Measurements from ENCODE around the gene GAB2.
"Not testable (repeated sequence)": the region's sequence is repeated elsewhere in the genome, so short reads cannot be mapped to it uniquely, and the experiment has no call there.

Gene GAB2

DNA sequence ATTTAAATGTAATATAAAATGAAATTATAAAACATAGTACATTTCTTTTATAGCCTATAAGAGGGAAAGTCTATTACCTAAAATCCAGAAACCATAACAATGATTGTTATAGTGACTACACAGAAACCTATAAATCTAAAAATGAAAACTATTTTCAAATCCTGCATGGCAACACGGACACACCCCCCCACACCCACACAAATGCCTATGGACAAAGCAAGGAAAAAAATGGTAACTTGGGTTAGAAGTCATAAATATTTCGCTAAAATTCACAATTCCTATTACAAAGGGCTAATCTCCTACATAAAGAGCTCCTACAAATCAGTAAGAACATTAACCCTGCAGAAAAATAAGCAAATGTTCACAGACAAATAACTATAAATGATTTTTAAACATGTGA lies 56.4 kb downstream of the GAB2 start:
- no peak for DNase-seq

DNA sequence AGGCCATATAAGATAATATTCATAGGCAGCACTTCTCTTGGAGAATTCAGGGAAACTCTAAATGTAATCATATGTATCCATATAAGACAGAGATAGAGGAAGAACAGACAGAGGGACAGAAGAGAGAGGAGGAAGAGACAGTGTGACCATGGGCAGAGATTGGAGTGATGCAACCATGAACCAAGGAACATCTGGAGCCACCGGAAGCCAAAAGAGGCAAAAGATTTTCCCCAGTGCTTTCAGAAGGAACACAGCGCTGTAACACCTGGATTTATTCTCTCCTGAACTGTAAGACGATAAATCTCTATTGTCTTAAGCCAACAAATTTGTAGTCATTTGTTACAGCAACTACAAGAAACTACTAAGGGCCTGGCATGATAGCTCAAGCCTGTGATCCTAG lies 57.7 kb downstream of the GAB2 start:
- no peak for DNase-seq

DNA sequence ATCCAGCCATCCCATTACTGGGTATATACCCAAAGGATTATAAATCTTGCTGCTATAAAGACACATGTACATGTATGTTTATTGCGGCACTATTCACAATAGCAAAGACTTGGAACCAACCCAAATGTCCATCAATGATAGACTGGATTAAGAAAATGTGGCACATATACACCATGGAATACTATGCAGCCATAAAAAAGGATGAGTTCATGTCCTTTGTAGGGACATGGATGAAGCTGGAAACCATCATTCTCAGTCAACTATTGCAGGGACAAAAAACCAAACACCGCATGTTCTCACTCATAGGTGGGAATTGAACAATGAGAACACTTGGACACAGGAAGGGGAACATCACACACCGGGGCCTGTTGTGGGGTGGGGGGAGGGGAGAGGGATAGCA lies 59.7 kb downstream of the GAB2 start:
- DNase-seq: not testable (repeated sequence)

DNA sequence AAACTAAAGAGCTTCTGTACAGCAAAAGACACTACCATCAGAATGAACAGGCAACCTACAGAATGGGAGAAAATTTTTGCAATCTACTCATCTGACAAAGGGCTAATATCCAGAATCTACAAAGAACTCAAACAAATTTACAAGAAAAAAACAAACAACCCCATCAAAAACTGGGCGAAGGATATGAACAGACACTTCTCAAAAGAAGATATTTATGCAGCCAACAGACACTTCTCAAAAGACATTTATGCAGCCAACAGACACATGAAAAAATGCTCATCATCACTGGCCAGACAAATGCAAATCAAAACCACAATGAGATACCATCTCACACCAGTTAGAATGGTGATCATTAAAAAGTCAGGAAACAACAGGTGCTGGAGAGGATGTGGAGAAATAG lies 60.2 kb downstream of the GAB2 start:
- DNase-seq: not testable (repeated sequence)

DNA sequence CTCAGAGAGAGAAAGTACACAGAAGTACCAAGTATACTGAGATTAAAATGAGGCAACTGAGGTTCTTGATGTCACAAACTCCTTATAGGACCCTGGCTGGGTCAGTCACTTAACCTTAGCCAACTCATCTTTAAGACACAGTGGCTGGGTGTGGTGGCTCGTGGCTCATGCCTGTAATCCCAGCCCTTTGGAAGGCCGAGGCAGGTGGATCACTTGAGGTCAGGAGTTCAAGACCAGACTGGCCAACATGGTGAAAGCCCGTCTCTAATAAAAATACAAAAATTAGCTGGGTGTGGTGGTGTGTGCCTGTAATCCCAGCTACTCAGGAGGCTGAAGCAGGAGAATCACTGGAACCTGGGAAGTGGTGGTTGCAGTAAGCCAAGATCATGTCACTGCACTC lies 61.9 kb downstream of the GAB2 start:
- DNase-seq: not testable (repeated sequence)

DNA sequence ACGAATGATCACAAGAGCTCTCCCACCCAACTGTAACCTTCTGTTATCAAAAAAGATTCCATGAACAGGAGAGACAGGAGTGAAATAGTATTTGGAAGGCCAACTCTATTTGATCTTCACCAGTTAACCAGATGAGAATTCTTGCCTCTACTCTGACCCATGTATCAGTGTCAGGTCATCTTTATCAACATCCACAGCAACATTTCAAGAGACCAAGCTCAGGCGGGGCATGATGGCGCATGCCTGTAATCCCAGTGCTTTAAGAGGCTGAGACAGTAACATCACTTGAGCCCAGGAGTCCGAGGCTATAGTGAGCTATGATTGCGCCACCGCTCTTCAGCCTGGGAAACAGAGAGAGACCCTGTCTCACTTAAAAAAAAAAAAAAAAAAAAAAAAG lies 62.3 kb downstream of the GAB2 start:
- DNase-seq: no peak

DNA sequence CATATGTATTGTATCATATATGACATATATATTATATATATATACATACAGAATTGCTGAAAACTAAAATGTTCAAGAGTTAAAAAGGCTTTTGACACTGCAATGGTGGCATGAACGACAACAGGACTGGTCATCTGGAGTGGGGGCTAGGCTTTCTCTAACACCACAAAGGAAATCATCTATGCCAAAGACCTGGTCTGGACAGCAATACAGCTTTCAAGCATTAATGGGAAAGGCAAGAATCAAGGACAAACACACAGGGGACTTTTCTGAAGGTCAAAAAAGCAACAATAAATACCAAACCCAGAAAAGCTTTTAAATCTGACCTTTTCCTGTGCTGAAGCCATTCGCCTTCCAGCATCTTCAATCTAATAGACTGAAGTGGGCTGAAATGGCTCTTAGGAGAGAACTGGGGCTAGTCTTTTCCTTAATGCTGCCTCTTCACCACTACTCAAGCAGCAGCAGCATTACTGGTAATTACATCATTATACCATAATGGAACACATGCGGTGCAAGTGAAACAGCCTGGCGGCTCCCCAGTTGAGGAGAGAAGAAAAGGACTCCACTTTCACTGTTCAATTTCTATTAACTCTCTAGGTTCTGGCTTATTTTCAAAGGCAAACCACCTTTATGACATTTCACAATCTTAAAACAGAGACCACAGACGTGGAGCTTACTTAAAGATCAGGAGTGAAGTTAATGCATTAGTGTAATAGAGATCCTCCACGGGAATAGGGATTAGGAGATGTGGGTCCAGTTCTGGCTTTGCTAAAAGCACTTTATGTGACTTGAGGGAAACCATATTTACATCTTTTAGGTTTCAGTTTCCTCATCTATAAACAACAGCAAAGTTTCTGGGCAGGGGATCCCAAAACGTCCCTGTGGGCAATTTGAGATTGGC lies 63.0 kb downstream of the GAB2 start:
- DNase-seq: no peak

DNA sequence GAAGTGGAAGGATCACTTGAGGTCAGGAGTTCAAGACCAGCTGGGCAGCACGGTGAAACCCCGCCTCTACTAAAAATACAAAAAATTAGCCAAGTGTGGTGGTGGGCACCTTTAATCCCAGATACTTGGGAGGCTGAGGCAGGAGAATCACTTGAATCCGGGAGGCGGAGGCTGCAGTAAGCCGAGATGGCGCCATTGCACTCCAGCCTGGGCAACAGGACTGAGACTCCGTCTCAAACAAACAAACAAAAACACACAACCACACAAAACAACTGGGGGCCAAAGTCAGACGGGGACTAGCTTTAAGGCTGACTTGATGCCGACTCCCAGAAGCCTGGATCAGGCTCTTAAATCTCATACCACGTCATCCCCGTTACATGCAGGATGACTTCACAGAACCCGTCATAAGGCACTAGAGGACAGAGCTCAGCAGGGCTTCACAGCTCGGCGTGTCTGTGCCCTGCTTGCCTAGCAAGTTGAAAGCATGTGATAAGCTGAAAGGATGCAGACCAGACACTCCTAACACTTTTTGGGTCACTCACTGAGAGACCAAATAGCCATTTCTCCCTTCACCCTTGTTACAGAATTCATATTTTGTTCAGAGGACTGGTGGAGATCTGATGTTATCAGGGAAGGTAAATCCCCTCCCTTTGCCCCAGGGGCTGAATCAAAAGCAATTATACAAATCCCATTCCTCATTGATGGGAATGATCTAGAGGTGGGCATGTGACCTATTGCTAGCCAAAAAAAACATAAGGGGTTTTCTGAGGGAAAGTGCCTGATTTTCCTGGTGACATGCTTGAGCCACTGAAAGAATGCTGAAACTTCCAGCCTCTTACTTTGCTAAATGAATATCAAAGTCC lies 65.4 kb downstream of the GAB2 start:
- DNase-seq: no peak

DNA sequence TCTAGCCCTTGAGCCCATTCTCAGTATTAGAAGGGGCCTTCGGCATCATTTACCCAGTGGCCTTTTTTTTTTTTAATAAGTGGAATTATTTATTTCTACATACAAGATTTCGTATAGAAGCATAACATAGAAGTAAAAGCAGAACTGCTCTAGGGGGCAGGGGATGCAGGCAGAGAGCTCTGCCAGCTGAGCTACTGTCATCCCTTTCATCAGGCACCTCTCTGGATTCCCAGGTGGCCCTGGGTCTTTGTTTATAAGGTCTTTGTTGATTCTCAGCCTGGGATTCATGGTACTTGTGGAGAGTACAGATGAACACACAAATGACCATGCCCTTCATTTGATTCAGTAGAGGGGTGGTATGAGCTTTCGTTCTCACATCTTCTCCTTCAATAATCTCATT lies 66.4 kb downstream of the GAB2 start:
- DNase-seq: no peak

DNA sequence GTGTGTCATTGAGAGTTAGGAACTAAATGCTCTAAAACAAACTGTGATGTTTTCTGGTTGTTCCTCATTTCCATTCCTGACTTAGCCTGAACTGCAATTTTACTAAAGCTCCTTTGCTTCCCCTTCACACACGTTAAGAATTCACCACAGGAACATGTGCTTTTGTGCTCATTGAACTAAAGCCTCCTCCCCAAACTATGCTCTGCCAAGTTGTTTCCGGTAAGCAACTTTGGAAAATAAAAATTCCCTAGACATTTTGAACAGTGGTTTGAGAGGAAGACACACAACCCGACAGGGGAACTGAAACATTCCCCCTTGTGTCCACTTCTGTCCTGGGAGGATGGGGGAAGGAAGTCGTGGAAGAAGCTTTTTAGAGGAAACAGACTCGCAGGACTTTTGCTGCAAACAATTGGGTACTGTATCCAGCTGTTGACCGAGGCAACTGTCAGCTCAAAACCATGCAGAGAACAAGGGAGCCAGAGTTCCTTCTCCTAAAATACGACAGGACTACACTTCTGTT lies 66.9 kb downstream of the GAB2 start:
- DNase-seq: no peak

DNA sequence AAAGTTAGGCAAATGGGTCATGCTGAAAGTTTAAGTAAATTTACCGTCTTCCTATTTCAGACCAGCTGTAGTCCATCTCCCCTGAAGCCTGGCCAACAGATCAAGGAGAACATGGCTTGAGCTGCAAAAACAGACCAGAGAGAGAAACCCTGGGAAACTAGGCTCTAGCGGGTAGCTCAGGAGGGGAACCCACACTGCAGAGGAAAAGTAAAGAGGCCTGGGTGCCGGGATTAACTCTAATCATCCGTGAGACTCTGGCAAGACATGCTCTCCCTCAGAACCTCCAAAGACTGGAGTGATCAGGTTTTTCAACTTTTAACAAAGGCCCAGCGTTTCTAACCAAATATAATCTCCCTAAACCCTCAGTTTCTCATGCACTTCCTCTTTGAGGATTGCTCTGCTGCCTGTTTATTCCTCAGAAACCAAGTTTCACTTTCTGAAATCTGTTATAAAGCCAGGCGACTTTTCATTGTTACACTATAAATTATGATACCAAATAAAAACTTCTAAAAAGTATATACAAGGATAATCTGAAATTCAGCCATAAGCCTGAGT lies 67.5 kb downstream of the GAB2 start:
- DNase-seq: no peak

DNA sequence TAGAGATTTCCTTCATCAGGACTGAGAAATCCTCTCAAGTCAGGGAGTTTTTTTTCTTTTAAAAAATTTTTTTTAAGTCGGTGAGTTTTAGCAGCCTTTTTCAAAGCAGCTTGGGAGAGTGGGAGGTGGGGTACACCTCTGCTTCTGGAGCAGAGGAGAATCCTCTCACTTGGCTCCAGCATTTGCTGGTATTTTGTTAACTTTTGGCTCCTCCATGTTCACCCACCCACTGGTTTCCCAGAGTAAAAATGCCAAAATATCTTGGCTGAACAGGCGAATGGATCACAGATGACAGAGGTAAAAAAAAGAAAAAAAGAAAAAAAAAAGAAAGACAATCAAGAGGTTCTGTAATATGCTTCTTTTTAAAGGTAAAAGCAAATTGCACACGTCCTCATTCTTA lies 68.0 kb downstream of the GAB2 start:
- no peak for DNase-seq

DNA sequence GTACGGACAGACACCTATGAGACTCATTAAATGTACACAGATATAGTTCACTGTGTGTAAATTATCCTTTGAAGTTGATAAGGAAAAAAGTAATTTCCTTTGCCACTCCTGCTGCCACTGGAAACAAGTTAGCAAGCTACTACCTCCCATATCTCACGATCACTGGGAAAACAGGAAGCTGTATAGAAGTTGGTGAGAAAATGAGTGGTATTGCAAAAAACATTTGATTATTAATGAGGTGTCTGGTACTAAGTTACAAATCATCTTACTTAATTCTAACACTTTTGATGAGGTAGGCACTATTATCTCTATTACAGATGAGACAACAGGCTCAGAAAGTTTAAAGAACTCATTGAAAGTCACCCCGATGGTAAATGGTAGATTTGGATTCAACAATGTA lies 68.5 kb downstream of the GAB2 start:
- no peak for DNase-seq

DNA sequence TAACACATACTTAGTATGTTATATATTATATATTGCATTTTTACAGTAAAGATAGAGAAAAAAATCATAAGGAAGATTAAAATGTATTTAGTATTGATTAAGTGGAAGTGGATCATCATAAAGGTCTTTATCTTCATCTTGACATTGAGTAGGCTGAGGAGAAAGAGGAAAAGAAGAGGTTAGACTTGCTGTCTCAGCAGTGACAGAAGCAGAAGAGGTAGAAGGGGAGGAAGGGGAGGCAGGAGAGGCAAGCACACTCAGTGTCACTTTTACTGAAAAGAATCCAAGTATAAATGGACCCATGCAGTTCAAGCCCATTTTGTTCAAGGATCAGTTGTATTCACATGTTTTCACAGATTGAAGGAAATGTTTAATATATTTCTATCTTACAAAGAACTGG lies 69.7 kb downstream of the GAB2 start:
- DNase-seq: no peak

DNA sequence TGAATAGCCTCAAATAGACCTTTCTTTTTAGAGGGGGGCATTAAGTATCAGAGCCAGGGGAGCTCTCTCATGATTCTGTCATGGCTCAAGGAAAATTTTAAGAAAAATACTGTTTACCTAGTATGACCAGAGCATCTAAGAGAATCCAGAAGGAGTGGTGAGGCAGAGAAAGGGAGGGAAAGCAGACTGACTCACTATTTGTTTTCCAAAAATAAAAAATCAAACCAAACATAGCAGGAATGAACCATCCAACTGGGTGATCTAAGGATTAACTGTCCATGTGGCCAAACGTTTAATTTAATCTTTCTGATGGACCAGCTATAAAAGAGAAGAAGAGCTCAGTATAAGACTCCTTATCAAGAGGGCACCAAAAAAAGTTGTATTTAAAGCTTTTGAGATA lies 70.8 kb downstream of the GAB2 start:
- no peak for DNase-seq

DNA sequence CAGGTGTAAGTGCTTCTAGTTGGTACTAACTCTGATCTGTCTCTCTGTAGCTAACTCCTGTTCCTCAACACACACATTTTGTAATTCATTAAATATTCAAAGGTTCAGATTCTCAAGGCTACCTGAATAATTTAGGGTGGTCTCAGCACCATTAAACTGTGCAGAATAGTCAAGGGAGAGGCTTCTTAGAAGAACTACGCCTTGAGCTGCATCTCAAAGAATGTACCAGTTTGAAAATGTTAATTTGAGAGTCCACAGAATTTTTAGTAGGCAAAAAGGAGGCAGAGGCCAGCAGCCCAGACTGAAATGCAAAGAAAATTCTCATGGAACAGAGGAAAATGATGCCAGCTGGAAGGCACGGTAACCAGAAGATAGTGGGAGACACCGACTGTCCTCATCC lies 72.2 kb downstream of the GAB2 start:
- no peak for DNase-seq

DNA sequence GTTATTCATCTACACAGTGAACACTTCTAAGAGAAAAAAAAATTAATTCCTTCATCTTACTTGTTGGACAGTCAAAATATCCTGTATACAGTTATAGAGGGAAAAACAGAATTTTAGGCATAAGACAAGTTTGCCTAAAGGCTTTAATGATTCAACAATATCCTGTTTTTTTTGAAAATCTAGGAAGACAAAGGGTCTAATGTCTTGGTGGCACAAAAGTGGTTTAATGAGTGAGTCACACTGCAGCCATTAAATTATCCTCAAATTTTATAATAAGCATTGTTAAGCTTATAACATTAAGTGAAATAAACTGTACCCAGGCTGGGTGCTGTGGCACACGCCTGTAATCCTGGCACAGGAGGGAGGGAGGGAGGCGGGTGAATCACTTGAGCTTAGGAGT lies 72.9 kb downstream of the GAB2 start:
- DNase-seq: no peak

DNA sequence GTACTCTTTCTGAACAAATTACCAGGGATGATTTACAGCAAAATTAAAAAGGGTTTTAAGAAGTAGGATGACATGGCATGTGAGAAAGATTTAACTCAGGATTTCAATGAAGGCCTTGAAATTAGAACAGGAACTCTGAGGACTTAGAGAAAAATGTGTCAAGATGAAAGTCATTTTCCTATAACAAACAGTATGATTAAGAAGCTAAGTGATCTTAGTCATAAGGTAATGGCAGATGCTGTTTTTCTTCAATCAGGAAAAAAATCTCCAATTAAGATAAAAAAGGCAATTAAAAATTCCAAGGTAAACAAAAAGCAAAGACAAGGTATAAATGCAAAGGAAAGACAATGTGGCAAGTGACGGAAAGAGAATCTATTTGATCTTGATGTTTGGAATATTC lies 73.5 kb downstream of the GAB2 start:
- no peak for DNase-seq

DNA sequence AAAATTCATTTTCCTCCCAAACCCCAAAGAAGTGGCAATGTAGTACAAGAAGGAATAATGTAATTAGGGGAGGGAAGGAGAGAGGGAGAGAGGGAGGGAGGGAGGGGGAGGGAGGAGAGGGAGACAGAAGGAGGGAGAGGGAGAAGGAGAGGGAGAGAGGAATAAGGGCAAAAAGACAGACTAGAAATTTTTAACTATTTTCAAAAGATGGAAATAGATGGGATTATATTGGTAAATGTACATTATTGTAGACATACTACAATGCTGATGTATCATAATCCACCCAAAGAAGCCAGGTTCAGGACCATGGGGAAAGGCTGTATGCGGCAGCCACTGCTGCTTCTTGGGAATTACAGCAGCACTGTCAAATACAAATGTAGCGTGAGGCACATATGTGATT lies 74.3 kb downstream of the GAB2 start:
- no peak for DNase-seq

DNA sequence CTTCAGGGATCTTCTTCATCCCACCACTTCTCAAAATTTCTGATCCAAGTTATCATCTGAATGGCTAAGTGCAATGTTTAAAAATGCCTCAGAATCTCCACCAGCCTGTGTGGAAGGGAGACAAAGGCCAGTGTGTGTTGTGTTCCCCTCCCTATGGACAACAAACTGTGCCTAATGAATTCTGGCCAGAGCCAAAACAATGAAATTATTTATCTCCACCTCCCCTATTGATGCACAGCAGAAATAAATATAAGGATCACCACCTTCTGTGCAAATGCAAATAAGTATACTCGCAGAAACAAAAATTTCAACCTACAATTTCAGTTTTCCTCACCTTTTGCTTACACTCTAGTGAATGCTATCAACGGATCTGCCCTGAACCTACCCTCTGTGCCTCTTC lies 75.8 kb downstream of the GAB2 start:
- DNase-seq: no peak

DNA sequence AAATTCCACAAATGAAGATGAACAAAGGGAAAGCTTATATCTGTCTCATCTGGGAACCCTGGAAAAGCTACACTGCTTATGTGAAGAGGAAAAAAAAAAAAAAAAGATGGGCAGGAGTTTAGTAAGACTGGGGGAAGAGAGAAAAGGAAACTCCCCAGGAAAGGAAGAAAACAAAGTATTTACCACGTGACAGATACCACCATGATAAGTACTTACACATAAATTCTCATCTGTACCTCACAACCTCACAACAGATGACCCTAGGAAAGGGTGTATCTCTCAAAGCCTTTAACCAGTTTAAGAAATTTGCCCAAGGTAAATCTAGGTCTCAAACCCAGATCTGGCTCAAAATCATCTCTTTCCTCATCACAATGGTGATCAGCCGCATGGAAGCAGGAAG lies 77.1 kb downstream of the GAB2 start:
- no peak for DNase-seq

DNA sequence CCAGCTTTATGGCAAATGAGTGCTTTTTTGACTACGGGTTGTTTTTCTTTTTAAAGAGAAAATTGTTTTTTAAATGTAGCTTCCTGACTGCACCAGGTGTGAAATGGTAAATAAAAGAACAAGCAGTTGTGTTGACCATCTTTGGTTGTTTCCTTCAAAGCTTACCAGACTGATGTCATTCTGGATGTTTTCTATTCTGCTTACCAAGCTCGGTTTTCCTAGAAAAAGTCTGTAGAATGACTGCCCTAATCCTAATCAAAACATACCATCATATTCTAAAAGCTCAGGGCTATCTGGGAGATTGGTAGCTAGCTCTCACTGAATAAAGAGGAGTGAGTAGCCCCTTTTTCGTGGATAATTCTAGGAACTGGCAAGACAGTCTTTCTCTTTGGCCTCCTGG lies 77.7 kb downstream of the GAB2 start:
- DNase-seq: no peak

DNA sequence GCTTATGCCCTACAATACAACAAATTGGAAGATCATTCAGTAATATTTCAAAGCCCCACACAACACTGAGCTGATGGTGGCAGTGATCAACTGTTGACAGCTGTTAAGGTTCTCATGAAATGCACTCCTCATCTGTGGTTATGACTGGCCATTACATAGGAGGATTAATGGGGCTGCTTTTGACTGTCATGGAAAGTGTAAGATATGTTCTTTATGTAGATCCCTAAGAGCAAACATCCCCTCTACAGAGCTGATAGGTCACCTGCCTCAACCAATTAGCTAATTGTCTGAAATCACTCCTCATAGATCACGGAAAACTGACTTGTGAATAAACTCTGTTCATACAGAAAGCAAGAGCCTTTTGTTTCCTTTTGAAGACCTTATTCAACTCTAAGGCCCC lies 78.1 kb downstream of the GAB2 start:
- DNase-seq: no peak

DNA sequence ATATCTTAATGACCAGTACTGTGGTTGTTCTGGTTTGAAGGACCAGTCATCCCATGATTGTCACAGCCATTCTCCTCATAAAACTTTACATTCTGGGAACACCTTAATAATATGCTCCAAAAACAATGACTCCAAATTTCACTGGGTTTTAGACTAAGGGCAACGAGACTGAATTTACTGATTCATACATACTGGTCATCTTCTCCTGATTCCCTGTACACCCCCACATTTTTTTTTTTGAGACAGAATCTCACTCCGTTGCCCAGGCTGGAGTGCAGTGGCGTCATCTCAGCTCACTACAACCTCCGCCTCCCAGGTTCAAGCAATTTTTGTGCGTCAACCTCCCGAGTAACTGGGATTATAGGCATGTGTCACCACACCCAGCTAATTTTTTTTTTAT lies 78.9 kb downstream of the GAB2 start:
- no peak for DNase-seq

Data from activated CD4-positive, alpha-beta T cell treated with anti-CD3 and anti-CD28 coated beads for 4 hours (primary cell).